ENCODE data around the gene OR6C3.
"Not testable (repeated sequence)": the region's sequence is repeated elsewhere in the genome, so short reads cannot be mapped to it uniquely, and the experiment has no call there.

OR6C3 gene

GRCh38 chr12:55330446-55330845 is at the start of gene OR6C3:
TSS of gene OR6C3 (plus strand) at chr12:55330746. CDS start at chr12:55331701, 955 bp downstream.
- H3K4me3 ChIP-seq (ENCODE audit: low read depth, low read length): no peak within 1 kb of the TSS
- DNase-seq (ENCODE audit: low read depth): no peak
- no peak for TF ChIP-seq CTCF (IDR thresholded peaks at IDR 0.05; ENCODE audit: control insufficient read depth, extremely low read depth, insufficient read depth)

- DNase-seq (ENCODE audit: low read depth): no peak
- no peak overlapping the region for H3K4me3 ChIP-seq (ENCODE audit: low read depth, low read length)
- no peak for TF ChIP-seq CTCF (IDR thresholded peaks at IDR 0.05; ENCODE audit: control insufficient read depth, extremely low read depth, insufficient read depth)
Observed at GRCh38 chr12:55280991-55281390, 49.6 kb upstream of the OR6C3 start.

- no peak for DNase-seq (ENCODE audit: low read depth)
- TF ChIP-seq CTCF (IDR thresholded peaks at IDR 0.05; ENCODE audit: control insufficient read depth, extremely low read depth, insufficient read depth): no peak
- H3K4me3 ChIP-seq (ENCODE audit: low read depth, low read length): no peak overlapping the region
Observed at GRCh38 chr12:55289999-55290398, 40.5 kb upstream of the OR6C3 start.

GRCh38 chr12:55296469-55296868 is 34.1 kb upstream of the OR6C3 start, which contains the start of gene OR6C6:
TSS of gene OR6C6 (minus strand) at chr12:55296569. CDS start at chr12:55295232, 1,337 bp downstream.
- TF ChIP-seq CTCF (IDR thresholded peaks at IDR 0.05; ENCODE audit: control insufficient read depth, extremely low read depth, insufficient read depth): no peak
- no peak within 1 kb of the TSS for H3K4me3 ChIP-seq (ENCODE audit: low read depth, low read length)
- DNase-seq (ENCODE audit: low read depth): no peak

- no peak within 1 kb of the TSS for H3K4me3 ChIP-seq (ENCODE audit: low read depth, low read length)
- DNase-seq (ENCODE audit: low read depth): no peak
- no peak for TF ChIP-seq CTCF (IDR thresholded peaks at IDR 0.05; ENCODE audit: control insufficient read depth, extremely low read depth, insufficient read depth)
Observed at GRCh38 chr12:55314043-55314442, 16.5 kb upstream of the OR6C3 start, which contains the start of gene OR6C1. TSS of gene OR6C1 (plus strand) at chr12:55314343. CDS start at chr12:55320600, 6,257 bp downstream.

GRCh38 chr12:55320201-55320600 is 10.3 kb upstream of the OR6C3 start:
- H3K4me3 ChIP-seq (ENCODE audit: low read depth, low read length): no peak overlapping the region
- TF ChIP-seq CTCF (IDR thresholded peaks at IDR 0.05; ENCODE audit: control insufficient read depth, extremely low read depth, insufficient read depth): no peak
- DNase-seq (ENCODE audit: low read depth): no peak

GRCh38 chr12:55325801-55326200 is 4.7 kb upstream of the OR6C3 start:
- not testable (repeated sequence) for H3K4me3 ChIP-seq (ENCODE audit: low read depth, low read length); DNase-seq (ENCODE audit: low read depth)
